ENCODE results near the gene ARHGAP24.
"Not testable (repeated sequence)": the region's sequence is repeated elsewhere in the genome, so short reads cannot be mapped to it uniquely, and the experiment has no call there.

Gene ARHGAP24

DNA sequence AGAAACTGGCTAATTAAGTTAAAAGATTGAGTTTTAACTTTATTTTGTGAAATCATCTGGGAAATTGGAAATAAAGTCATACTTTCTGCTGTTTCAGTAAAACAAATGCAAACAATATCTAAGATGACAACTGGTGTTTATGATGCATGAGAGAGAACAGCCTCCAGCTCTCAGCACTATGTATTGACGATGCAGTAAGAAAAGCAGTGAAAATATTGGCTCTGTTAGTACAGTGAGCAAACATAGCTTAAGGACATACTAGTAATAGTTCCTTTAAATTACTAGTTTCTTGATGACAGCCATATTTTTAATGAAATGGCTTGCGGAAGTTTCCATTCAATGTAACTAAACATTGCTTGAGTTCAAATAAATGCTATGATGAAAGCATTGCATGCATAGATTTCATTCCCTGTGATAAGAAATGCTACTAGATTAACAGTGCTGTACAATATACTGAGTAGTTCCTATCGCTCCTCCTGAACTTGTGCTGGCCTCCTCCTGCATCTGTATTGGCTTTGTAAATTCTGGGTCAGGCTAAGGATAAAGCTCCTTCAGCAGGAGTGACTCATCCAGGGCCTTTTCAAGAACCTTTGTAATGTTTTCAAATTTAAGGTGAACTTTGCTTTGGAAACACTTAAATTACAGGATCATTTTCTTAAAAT is 11.6 kb downstream of the ARHGAP24 start:
- DNase-seq = no peak

DNA sequence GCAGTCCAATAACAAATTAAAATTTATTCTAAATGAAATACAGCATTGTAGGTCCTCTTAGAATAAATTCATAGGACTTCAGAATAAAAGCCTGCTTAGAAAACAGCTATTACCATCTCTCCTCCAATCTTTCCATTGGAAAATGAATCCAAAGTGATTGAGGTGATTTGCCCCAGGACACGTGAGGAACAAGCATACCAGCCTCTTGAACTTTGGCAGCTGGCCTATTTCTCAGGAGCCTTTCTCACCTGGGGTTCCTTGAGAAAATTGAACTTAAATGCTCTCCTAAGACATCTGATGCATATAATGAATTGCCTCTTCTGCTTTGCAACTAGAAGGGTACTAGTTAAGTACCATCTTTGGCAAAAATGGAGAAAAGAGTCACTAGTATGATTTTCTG is 13.5 kb downstream of the ARHGAP24 start:
- no peak for DNase-seq

DNA sequence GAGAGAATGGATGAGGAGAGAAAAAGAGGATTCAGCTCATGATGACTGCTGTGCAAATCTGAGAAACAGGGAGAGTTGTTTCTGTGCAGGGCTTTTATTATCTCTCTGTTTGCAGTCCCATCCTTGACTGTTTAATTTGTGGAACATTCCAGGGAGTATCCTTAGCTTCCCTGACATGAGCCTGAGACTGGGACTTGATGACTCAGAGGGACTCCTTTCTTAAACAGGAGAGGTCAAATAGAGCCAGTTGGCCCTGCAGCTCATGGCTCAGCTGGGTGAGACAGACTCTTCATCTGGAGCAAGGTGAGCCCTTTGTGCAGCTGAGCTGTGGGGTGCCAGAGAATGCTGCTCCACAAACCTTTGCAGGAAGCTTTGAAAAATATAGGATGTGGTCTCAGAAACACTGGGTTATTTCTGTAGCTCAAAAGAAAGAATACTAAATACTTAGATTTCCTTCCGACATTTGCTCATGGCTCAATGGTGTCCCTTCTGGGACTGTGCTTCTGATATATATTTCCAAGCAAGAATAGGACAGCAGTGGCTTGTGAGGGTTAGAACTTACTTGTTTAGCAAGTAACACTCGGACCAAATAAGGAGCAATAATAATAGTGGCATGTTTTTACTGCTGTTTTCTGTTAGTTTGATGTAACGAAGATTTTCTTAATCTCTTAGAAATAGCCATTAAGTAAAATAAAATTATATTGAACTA is 14.5 kb downstream of the ARHGAP24 start:
- DNase-seq = peak; percentile 26

DNA sequence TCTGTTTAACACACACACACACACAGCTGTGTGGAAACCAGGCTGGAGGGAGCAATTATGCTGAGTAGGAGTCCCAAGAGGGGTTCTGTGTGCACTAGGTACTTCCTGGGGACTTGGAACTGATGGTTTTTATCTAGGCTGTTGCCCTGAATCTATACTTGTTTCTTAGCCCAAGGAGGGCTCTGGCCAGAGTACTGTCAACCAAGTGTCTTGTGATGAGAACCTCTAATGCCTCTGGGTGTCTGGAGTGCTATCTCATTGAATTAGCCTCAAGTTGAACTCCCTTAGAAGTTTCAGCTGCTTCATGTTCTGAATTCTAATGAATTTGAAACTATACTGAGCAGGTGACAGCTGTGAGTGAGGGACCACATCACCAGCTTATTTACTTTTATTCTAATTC is 16.6 kb downstream of the ARHGAP24 start:
- peak; percentile 32 for DNase-seq

DNA sequence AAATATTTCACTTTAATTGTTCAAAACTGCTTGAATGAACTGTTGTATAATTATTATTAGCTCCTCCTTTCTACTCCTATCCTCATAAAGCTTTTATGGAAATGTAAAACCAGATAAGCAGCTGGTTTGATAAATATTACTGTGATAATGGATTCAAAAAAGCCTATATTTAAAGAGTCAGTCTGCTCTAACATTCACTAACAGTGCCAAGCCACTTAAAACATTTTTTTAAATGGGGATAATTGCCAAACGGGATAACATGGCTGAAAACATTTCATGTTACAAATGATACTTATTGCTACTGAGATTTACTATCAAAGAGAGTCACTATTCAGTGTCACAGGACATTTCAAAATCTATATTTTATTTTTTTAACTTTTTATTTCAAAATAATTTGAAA is 17.4 kb downstream of the ARHGAP24 start:
- DNase-seq = no peak

DNA sequence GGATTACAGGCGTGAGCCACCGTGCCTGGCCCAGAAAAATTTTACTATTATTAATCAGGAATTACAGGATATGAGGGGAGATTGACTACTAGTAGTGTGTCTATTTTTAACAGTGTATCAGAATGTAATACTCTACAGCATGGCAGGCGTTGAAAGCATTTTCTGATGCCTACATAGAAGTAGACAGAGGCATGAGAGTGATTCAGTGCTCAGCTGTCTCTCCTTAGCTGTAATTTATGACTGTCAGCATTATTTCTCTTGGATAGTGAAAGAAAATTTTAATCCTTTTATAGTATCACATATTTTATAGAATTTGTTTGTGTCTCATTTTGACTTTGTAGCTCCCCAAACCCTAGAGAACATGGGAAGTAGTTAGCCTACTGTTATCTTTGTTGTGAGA is 20.7 kb downstream of the ARHGAP24 start:
- DNase-seq = no peak

DNA sequence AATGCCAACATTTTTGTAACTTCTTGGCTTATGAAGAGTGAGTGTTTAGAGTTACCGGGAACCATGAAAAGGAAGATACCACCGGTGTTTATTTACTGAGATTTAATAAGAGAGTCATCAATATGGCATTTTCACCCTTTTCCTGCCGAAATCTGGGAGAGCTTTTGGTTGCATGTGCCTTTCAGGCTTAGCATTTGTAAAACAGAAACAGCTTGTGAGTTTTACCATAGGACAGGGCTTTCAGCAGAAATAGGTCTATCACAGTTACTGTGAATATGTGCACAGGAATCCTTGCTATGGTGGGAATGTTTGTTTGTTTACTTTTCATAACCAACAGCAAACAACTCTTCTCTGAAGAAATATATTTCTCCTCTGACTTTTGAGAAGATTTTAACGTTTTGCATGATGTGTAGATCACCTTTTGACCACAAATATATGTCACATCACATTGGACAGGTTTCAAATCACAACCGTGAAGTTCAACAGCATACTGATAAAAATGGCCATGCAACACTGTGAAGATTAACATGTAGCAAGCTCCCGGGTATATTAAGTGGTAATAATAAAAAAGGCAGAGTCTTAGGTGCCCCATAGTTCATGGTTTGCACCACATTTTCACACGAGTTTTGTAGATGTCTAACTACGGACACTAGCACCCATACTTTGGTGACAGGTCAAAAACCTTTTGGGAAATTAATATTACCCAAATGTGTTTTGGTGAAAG is 21.3 kb downstream of the ARHGAP24 start:
- no peak for DNase-seq

DNA sequence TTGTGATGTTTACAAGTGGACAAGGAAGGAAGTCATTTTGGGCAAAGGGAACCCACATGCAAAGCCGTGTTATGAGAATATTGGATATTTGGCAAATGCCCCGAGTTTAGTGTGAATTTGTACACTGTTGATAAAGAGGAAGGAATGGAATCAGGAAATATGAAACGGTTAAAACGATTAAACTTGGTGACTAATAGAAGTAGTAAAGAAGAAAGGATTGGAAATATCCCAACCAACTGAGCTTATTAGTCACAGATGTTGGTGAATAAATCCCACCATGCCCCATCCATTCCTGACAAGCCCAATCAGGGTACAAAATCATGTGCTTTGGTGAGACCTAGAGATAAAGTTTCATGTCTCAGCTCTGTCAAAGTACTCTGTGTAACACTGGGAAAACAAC is 22.0 kb downstream of the ARHGAP24 start:
- no peak for DNase-seq

DNA sequence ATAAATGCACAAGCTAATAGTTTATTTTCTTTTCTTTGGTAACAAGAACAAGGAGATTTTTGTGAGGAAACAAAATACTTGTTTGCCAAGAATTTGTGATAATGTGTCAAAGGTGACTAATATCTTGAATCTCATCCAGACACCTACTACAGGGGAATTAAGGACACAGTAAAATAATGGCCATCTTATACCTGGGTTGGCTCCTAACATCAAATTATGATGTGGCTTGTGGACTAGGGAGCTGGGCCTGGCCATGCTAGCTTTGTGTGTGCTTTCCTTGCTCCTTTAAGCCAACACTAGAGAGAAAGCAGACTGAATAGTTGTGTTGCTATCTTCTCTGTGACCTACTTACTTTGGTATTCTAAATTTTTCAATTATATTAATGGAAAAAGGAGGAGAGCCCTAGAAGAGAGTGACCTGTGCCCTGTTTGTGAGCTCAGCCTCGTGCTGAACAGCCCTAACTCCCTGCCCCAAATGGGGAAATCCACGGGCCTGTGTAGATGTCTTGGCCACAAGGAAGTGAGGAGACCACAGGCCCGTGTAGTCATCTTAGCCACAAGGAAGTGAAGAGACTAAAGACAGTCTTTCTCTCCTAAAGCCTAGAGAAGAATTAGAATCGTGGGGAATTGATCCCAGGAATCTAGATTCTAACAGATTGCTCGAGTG is 23.3 kb downstream of the ARHGAP24 start:
- no peak for DNase-seq

DNA sequence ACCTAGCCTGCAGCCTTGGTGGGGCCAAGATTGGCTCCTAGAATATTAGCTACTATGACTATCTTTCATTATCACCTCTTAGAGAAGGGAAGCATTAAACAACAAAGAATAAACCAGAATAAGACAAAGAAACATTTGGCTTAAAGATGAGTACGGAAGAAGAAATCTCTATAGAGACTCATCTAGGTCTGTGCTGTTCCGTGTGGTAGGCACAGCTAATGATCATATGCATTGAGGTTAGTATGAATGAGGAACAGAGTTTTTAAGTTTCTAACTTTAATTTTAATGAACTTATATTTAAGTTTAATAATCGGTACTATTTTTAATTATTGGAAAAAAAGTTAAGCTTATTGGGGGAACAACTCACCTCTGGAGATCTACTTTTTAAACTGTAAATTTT is 24.6 kb downstream of the ARHGAP24 start:
- DNase-seq = no peak

DNA sequence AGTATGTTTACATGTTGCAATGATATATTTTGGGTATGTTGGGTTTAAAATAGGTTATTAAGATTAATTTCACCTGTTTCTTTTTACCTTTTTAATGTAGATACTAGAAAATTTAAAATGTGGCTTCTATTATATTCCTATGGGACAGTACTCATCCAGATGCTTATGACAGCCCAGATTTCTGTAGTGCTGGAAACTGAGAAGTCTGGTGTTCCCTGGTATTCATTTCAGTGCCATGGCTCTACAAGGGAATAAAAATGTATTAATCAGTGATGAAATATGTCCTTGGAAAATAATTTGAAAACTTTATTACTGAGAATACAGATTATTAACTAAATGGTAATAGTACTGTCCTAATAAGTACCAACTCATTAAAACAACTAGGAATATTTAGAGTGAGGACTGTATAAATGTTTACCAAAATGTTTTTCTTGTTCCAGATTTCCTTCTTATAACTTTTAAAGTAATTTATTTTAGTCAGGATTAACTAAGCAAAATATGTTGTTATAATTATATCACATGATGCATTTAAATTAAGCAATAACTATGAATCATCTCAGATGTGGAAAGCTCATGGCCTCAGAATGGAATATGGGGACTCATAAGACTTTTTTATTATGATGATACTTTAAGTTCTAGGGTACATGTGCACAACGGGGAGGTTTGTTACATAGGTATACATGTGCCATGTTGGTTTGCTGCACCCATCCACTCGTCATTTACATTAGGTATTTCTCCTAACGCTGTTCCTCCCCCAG is 25.3 kb downstream of the ARHGAP24 start:
- no peak for DNase-seq

DNA sequence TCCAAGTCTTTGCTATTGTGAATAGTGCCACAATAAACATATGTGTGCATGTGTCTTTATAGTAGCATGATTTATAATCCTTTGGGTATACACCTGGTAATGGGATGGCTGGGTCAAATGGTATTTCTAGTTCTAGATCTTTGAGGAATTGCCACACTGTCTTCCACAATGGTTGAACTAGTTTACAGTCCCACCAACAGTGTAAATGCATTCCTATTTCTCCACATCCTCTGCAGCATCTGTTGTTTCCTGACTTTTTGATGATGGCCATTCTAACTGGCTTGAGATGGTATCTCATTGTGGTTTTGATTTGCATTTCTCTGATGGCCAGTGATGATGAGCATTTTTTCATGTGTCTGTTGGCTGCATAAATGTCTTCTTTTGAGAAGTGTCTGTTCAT is 26.2 kb downstream of the ARHGAP24 start:
- not testable (repeated sequence) for DNase-seq

DNA sequence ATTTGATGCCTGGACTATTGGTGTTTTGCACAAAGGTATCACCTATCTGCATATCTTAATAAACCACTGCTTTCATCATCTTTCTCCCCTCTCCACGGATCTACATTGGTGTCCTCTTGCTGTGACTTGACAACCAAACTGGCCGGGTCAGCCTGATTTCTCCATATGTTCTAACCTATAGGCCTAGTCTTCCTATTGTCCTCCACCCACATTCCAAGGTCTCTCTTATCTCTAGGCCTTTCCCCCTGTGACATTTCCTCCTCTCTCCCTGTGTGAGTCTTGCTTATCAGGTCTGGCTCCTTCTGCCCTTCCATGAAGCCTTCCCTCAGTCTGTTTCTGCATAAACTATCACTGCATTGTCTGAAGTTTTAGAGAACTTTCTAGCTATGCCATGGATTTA is 33.7 kb downstream of the ARHGAP24 start:
- no peak for DNase-seq

DNA sequence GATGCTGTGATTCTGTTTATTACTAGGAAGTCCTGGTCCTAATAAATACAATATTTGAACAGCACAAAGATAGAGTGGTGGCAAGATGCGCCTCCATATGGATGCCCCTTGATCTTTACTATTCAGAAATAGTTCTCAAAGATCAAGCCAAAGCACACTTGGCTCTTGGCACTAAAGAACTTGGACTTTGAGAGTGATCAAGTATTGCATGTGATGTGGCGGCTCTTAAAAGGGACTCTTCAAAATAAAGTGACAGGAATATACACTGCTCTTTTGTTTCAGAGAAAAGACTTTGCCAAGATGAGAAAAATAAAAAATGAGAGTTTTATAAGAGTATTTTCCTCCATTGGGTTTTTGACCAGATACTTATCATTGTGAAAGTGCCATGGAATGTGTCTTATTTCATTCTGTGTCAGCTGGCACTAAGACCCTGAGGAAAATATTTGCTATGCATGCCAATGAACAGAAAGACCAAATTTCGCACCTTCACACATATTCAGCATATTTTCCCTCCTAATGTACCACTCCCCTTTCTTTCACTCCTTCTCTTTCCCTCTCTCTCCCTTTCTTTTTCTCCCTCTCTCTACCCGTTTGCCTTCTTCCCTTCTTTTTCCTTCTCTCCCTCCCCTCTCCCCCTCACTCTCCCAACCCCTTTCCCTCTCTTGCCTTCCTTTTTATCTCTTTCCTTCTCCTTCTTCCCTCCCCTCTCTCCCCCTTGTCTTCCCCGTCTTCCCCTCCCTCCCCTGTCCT is 35.1 kb downstream of the ARHGAP24 start:
- no peak for DNase-seq

DNA sequence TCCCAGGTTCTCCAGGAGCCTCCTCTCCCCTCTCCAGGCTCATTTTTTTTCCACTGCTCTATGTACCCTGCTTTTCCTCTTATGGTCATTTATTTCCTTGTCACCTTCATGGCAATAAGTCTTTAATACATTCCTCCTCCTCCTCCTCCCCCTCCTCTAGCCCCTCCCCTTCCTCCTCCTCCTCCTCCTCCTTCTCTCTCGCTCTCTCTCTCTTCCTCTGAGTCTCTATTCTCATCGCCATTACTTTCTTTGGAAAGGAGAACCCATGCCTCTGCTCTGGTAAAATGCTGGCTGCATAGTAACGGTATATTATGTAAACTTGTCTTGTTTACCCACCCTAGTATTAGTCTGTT is 35.7 kb downstream of the ARHGAP24 start:
- DNase-seq = no peak

DNA sequence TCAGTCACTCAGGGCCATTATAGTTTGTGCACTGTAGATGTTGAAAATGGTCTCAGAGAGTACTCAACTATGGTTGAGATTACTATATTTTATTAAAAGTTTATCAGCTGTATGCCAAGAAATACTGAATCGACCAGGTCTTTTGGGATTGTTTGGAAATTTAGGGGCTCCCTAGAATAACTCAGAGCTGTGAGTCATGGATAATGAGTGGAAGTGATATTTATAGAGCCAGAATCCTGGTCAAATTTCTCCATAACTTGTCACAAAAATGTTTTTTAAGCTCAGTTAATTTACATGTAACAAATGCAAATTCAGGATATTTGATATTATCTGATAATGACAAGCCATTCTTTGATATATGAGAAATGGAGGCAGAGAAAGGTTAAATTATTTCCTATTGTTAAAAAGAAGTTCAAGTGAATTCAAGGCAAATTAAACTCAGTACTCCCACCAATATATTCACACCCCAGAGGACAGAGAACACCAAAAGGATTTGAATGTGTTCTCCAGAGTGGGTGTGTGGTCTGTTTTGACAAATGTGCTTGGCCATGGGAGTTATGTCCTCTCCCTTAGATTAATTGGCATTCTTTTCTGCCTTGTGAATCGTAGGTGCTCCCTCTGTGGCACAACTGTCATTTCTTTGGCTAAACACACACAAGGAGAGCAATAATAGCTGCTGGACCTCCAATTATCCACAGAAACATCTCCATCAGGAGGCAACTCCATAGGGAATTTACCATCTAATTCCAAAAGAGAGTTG is 37.7 kb downstream of the ARHGAP24 start:
- DNase-seq = no peak

DNA sequence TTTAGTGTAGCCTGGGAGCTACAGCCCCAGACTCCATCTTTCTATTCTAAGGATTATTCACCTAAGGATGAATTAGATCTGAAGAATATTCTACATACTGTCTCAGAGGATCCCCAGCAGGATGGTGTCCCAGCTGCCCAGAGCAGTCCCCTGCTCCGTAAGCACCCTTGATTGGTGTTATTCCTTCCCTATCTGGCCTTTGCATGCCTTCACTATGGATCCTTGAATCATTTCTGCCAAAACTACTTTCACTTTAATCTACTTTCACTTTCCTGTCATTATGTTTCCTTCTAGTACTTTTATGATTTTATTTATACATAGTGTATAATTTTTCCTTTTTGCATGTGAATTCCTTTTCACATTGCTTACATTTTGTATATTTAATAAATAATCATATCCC is 39.2 kb downstream of the ARHGAP24 start:
- DNase-seq = no peak

DNA sequence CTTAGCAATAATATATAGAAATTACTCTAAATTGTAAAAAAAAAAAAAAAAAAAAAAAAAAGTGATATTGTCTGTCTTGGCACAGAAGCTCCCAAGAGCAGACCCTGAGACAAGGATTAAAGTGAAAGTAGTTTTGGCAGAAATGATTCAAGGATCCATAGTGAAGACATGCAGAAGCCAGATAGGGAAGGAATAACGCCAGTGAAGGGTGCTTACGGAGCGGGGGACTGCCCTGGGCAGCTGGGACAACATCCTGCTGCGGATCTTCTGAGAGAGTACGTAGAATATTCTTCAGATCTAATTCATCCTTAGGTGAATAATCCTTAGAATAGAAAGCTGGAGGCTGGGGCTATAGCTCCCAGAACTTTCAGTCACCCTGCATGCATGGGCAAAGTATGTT is 39.8 kb downstream of the ARHGAP24 start:
- DNase-seq = no peak

DNA sequence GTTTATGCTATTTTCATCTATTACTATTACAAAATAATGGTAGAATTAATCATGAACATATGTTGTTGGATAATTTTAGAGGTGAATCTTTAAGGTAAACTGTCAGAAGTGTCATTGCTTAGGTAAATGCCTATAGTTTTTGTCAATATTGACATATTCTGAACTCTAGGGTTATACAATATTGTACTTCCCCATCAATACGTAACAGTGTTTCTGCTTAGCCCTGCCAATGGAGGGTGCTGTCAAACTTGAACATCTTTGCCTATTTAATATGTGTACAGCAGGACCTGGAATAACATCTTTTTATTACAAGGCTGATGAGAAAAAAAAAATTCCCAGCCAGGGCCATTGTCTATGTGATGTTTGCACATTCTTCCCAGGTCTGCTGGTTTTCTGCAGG is 40.8 kb downstream of the ARHGAP24 start:
- DNase-seq = no peak

DNA sequence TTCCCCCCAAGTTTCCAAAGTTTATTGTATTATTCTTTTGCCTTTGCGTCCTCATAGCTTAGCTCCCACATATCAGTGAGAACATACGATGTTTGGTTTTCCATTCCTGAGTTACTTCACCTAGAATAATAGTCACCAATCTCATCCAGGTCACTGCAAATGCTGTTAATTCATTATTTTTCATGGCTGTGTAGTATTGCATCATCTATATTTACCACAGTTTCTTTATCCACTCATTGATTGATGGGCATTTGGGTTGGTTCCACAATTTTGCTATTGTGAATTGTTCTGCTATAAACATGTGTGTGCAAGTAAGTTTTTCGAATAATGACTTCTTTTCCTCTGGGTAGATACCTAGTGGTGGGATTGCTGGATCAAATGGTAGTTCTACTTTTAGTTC is 43.6 kb downstream of the ARHGAP24 start:
- DNase-seq = not testable (repeated sequence)

Measured in retina (tissue), 1 donor.